Stimulated activated CD4-positive, alpha-beta T cell treated with anti-CD3 and anti-CD28 coated beads, Interleukin-12 subunit alpha, Interleukin-12 subunit beta, amount 100 ng/mL, for 24 hours (primary cell): ENCODE measurements around the gene GPRASP2.
"Not testable (repeated sequence)": the region's sequence is repeated elsewhere in the genome, so short reads cannot be mapped to it uniquely, and the experiment has no call there.

ENCODE experiments used
- DNase-seq, 2 experiments: peaks; one replicate each; pipeline ENCODE4 v3.0.0-alpha.2; 2020; ENCODE audit warnings: low read depth in 2 of 2

GPRASP2 gene

DNA sequence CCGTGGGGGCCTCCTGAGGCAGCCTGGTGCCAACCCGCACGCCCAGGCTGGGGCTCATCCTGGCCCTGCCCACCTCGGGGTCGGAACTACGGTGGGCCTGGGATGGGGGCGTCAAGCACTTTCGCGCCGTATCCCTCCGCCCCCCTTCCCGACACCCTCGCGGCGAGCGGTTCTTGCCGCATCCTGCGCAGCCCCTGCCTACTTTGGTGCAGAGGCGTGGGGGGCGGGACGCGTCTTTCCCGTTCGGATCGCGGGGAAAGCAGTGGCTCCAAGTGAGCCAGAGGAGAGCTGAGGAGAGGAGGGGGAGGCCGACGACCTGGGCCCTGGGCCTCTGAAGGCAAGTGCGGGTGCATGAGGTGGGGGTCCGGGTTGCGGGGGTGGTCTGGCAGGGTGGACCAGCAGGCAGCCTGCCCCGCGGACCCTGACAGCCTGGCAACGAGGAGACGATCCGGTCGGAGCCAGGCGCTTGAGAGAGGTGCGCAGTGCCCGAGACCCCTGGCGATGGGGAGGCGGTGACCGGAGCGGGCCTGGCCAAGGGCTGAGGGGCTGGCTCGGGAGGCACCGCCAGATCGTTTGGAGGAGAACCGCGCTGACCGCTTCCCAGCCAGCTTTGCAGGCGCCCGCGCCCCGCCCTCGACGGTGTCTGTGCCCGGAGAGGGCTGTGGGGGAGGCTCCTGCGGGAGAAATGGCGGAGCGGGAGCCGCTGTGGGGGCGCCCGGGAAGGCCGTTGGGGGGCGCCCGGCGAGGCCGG lies at the start of gene GPRASP2:
GPRASP2 (plus strand) TSS at position 233 of the 751 bp plus-strand sequence. CDS start 2,422 bp downstream, outside the sequence.
- DNase-seq, result peak in 1 of 2 experiments; percentile 15

DNA sequence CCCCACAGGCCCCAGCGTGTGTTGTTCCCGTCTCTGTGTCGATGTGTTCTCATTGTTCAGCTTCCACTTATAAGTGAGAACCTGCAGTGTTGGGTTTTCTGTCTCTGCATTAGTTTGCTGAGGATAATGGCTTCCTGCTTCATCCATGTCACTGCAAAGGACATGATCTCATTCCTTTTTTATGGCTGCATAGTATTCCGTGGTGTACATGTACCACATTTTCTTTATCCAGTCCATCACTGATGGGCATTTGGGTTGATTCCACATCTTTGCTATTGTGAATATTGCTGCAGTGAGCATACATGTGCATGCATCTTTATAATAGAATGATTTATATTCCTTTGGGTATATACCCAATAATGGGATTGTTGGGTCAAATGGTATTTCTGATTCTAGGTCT lies 48.4 kb upstream of the GPRASP2 start:
- DNase-seq, result not testable (repeated sequence)

DNA sequence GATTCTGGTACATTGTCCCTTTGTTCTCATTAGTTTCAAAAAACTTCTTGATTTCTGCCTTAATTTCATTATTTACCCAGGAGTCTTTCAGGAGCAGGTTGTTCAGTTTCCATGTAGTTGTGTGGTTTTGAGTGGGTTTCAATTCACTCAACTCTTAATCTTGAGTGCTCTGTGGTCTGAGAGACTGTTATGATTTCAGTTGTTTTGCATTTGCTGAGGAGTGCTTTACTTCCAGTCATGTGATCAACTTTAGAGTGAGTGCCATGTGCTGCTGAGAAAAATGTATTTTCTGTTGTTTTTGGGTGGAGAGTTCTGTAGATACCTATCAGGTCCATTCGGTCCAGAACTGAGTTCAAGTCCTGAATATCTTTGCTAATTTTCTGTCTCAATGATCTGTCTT lies 45.2 kb upstream of the GPRASP2 start:
- not testable (repeated sequence) for DNase-seq

DNA sequence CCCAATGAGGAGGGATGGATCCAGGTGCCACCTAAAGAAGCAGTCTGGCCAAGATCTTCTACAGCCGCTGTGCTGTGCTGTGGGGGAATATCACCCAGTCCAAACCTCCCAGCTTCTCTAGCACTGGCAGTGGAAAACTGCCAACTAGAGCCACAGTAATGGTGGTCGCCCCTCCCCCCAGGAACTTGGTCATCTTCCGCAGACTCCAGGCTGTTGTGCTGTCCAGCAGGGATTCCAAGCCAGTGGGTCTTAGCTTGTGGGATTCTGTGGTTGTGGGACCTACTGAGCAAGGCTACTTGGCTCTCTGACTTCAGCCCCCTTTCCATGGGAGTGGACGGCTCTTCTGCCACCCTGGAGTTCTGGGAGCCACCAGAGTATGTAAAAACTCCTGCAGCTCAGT lies 42.7 kb upstream of the GPRASP2 start:
- no peak for DNase-seq

DNA sequence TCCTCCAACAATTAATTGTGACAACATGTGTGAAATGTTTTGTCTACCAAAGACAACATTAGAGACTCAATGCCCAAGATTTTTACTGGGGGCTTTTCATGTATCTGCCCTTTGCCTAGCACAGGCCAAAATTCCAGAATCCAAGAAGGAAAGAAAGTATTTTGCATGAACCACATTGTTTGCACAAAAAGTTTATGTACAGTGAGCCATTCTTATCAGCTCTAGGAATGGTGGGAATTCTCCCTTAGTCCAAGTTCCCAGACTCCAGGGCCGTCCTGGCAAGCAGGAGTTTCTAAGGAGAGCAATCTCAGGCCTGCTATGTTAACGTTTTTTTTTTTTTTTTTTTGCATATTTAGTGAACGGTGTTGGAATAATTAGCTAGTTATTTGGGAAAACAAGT lies 39.4 kb upstream of the GPRASP2 start:
- no peak for DNase-seq

DNA sequence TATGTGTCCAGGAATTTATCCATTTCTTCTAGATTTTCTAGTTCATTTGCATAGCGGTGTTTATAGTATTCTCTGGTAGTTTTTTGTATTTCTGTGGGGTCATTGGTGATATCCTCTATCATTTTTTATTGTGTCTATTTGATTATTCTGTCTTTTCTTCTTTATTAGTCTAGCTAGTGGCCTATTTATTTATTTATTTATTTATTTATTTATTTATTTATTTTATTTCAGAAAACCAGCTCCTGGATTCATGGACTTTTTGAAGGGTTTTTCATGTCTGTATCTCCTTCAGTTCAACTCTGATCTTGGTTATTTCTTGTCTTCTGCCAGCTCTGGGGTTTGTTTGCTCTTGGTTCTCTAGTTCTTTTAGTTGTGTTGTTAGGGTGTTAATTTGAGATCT lies 34.8 kb upstream of the GPRASP2 start:
- not testable (repeated sequence) for DNase-seq

DNA sequence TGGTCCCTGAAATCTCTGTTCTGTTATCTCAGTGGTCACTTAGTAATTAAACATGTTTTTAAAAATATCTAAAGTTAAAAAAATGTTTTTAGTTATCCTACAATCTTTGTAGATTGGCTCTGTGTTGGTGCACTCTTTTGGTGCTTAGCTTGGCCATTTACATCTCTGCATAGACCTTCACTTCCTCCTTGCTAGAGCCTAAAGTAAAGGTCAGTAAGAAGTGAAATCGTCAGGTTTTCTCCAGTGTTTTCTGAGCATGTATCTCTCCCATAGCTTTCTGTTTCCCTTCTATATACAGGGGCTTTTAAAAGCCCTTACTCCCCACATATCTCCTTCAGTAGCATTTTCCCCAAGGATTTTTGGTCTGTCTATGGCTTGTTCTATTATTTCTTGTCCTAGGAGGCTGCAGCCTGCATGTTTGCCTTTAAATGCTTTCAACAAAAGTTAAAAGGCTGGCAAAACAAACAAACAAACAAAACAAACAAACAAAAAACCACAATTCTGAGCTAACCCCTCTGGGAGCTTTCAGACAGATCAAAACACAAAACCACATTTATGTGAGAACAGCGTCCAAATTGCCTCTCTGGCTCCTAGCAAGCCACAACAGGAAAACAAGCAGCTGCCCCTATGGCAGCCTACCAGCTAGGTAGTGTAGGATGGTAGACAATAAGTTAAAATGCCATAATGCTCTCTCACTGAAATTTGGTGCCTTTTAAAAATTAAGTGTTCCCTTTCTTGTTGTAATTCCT lies 27.3 kb upstream of the GPRASP2 start:
- DNase-seq, result no peak

DNA sequence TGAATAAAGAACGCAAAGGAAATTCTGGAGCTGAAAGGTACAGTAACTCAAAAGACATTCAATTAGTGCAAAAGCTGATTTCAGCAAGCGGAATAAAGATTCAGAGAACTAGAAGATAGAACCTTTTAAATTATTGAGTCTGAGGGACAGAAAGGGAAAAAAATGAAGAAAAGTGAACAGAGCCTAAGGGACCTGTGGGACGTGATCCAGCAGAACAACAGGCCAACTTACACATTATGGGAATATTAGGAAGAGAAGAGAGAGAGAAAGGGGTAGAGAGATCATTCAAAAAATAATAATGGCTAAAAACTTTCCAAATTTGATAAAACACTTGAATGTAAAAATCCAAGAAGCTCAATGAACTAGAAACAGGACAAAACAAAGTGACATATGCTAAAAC lies 17.5 kb upstream of the GPRASP2 start:
- no peak for DNase-seq

DNA sequence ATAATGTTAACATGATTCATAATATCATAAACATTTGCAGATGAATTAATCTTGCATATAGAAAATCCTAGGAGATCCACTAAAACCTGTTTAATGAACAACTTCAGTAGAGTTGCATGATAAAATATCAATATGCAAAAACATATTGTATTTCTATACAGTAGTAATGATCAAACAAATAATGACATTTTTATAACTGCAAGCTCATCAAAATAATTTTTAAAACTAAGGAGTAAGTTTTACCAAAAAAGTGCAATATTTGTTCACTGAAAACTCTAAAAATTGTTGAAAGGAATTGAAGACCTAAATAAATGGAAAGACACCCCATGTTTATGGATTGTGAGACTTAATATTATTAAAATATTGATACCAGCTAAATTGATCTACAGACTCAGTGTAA lies 15.9 kb upstream of the GPRASP2 start:
- no peak for DNase-seq

DNA sequence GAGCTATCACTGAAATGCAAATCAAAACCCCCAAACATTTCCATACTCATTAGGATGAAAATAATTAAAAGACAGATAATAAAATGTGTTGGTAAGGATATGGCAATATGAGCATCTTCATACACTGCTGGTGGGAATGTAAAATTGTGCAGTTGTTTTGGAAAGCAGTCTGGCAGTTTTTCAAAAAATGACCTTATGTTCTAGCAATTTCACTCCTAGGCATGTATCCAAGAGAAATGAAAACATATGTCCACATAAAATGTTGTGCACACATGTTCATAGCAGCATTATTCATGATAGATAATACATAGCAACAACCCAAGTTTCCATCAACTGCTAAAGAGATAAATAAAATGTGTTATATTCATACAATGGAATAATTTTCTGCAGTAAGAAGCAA lies 14.8 kb upstream of the GPRASP2 start:
- DNase-seq, result no peak

DNA sequence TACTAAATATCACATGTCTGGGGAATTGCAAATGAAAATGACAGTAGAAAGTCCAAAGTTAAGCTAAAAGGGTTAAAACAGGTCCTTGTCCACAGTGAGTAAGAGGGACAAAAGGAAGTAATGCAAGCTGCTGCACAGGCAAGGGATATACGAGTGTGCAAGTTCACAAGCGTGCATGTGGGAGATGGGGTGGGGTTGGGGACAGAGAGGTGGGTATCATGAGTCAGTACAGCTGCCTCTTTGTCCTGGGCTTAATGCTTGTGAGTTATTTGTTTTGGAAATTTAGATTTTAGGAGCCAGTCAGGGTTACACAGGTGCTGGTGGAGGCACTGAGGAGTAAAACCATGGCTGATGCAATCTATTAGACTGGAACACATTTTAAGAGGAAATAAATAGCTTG lies 3.3 kb upstream of the GPRASP2 start:
- no peak for DNase-seq

DNA sequence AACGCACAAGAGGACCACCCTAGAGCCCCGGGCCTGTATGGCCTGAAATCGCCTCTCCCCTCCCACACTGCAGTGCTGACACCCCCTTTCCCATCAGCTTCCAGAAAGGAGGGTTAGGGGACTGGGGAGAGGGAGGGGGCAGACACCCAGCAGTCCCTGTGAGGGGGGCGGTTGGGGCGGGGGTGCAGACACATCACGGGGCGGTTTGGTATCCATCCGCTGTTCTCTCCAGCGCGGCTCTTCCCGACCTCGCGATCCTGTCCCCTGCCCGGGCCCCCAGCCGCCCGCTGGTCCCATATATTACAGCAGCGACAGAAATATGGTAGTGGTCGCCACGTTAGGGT lies 404 bp upstream of the GPRASP2 start:
- no peak for DNase-seq

DNA sequence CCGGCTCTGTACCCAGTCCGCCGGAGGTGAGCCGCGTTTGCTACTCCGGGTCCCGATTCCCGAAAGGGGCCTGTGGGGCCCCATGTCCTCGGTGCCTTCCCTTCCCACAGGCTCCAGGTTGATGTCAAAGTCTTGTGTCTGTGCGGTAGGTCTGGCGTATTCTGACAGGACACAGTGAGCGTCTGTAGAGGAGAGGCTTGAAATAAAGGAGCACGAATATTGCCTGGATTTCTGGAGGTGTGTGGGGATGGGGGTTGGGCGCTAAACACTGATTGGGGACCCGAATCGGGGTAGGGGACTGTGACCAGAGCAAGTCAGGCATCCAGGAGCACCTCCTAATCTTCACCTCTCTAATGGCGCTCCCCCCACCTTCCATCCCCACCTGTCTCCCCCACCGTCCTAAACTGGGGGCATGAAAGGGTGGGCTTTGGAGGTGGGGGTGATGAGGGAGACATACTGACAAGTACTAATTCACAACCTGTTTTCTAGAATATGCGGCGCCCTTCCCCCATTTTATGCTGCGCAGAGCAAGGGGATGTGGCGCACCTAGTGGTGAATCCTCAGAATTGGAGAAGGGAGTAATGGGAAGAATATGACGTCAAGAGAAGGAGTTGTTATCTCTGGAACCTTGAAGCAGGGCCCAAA lies 855 bp downstream of the GPRASP2 start:
- no peak for DNase-seq

DNA sequence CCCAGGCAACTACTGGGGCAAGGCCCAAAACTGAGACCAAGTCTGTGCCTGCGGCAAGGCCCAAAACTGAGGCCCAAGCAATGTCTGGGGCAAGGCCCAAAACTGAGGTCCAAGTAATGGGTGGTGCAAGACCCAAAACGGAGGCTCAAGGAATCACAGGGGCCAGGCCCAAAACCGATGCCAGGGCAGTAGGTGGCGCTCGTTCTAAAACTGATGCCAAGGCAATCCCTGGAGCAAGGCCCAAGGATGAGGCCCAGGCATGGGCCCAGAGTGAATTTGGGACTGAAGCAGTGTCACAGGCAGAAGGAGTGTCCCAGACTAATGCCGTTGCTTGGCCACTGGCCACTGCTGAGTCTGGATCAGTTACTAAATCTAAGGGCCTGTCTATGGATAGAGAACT lies 2.7 kb downstream of the GPRASP2 start:
- no peak for DNase-seq

DNA sequence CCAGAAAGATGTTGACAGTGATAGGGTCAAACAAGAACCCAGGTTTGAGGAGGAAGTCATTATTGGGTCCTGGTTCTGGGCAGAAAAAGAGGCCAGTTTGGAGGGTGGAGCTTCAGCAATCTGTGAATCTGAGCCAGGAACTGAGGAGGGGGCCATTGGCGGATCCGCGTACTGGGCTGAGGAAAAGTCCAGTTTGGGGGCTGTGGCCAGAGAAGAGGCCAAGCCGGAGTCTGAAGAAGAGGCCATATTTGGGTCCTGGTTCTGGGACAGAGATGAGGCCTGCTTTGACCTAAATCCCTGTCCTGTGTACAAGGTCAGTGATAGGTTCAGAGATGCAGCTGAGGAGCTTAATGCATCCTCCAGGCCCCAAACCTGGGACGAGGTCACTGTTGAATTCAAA lies 3.7 kb downstream of the GPRASP2 start:
- DNase-seq, result no peak

DNA sequence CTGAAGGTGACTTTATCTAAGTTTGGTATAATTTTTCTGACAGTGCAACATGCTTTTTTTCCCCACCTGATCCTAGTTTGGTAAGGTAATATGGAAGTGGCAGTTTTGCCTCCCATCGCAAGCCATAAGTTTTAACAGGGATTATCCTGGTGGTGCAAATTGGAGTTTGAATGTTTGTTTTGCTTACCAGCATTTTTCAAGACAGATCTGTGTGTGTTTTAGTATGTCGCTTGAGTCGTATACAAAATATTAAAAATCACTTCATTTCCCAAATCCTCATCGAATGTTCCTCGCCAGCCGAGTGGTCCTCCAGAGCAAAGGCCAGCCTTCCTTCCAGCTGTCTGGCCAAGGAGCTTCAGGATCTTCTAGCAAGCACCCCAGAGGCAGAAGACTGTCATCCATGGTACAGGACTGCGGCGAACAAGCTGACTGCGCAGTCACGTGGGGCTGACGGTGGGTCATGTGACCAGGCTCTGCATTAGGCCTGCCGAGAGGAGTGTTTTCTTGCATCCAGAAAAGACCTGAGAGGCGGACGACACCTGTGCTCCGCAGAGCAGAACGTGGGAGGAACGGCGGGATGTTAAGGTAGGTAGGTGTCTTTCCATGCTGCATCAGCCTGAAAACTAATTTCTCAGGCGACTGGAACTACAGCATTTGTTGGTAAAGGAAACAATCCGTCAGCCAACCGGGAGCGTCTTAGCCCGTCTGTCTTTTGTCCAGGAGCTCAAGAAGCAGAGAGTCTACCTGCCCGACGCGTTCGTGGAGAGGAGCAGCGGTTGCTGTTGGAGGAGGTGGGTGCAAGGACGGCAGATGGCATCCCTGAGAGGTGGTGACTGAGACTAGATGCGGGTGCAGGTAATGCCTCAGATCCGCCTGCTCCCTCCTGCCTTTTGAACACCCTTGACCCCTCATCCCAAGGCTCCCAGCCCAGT lies 8.3 kb downstream of the GPRASP2 start, which contains the start of gene GPRASP3:
GPRASP3 (plus strand) TSS at position 507 of the 932 bp plus-strand sequence. CDS start 28,253 bp downstream, outside the sequence.
- DNase-seq, result peak; percentile 42 to 61

DNA sequence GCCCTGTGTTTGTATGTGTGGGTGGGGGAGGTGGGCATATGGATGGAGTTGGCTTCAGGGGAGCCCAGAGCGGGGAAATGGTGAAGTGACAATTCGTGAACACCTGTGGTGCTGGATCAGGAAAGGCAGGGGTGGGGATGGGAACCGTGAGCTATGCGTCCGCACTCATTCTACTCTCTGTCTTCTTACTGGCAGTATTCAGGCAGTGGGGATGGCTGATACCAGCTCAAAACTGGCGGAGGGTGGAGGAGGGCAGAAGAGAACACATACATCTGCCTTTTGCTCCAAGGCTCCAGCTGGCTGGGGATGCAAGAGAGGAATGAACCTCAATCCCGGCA lies 8.9 kb downstream of the GPRASP2 start:
- not testable (repeated sequence) for DNase-seq

DNA sequence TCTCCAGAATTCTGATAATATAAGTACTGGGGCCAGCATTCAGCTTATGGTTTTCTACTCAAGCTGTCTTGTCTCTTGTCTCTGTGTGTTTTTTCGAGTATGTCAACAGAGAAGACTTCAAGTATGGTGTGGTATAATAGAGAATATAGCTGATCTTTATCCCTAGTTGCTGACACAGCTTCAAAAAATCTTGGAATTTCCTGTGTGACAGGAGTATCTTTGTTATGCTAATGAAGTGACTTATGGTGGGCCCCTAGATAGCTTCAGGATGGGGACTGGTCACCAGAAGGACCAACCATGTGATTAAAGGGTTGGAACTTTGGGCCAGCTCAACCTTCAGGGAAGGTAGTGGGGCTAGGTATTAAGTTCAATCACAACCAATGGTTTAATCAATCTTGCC lies 11.2 kb downstream of the GPRASP2 start:
- no peak for DNase-seq

DNA sequence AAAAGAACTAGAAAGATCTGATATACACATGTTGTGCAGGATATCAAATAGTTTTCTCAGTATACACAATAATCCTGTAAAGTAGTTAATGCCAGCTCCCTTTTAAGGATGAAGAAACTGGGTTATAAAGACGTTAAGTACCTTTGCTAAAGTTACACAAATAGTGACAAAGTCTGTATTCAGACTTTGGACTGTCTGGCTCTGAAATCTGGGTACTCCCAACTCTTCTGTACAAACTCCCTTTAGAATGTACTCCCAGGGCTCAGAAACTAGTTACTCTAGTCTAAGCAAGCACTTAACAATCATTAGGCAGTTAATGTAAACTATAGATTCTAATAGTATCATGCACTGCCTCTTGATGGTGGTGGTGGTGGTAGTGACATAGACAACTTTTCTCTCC lies 15.5 kb downstream of the GPRASP2 start:
- no peak for DNase-seq

DNA sequence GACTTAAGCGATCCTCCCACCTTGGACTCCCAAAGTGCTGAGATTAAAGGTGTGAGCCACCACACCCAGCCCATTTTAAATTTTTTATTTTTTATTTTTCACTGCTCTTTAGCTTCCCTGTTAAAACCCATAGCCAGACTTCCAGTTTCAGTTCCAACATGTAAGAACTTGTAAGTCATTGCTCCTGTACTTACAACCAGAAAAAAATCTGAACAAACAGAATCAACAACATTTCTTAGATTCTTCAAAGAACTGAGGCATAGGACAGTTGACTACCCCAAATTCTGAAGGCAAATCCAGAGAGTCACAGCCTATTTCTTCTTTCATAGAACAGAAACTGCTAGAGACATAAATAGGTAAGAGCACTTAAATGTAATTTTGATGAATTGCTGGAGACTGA lies 16.4 kb downstream of the GPRASP2 start:
- no peak for DNase-seq

DNA sequence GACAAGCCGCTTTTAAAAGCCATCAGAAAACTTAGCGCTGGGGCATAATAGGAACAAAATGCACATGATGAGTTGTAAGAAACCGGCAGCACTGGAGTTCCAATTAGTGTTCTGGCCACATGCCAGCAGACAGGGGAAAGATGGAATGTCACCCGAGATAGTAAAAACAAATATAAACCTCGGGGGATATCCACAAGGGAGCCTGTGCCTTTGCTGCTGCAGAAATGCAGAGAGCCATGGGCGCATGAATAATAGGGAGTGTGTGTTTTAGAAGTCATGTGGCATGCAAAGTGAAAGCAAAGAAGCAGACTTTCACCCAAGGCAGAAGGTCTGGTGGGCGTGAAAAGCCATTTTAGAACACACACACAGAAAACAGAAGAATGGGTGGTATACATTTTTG lies 27.4 kb downstream of the GPRASP2 start:
- DNase-seq, result no peak

DNA sequence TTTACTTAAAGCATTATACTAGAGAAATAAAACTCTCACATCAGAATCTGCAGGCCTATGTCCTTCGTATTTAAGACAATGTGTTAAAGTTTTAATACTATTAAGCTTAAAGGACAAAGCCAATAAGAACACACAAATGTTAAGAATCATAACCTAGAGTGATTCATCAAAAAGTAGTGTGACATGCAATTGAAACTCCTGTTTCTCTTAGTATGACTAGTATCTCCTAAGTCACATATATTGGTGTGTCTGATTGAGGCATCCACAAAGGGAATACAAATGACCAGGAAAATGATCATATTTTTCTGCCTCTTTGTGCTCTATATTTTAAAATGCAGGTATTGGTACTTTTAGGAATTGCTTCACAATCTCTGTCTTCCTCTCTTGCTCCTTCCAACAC lies 32.1 kb downstream of the GPRASP2 start:
- DNase-seq, result no peak
